ENCODE measurements around the gene S100A4.
A peak's percentile ranks its signal among the peaks of the same experiment; 100 is the strongest.

S100A4 gene

GRCh38 chr1:153546796-153547559 is 1.4 kb upstream of the S100A4 start:
- DNase-seq = peak; percentile 34

- DNase-seq = no peak
Measured at GRCh38 chr1:153546371-153546770, 765 bp upstream of the S100A4 start.

DNA sequence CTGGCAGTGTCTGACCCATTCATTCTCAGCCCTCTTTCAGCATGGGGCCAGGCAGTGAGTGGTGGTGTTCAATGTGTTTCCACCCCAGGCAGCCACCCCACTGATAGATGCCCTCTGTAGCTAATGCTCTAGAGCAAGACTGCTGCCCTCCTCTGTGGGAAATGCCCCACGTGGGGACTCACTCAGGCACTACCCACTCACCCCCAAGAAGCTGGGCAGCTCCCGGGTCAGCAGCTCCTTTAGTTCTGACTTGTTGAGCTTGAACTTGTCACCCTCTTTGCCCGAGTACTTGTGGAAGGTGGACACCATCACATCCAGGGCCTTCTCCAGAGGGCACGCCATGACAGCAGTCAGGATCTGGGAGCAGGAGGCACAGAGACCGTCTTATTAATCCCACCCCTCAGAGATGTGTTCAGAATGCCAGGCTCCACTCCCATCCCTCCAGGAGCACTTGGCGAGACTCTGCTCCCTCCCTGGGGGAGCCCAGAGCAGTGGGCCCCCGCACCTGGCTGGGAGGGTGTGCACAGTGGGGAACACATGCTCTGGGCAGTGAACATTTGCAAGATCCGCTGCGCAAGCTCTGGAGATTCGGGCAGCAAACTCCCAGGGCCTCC is 1.0 kb downstream of the S100A4 start:
- DNase-seq = no peak

GRCh38 chr1:153543736-153544135 is 1.9 kb downstream of the S100A4 start:
- DNase-seq = no peak

- DNase-seq = no peak
Measured at GRCh38 chr1:153542956-153543711, 2.5 kb downstream of the S100A4 start.

DNA sequence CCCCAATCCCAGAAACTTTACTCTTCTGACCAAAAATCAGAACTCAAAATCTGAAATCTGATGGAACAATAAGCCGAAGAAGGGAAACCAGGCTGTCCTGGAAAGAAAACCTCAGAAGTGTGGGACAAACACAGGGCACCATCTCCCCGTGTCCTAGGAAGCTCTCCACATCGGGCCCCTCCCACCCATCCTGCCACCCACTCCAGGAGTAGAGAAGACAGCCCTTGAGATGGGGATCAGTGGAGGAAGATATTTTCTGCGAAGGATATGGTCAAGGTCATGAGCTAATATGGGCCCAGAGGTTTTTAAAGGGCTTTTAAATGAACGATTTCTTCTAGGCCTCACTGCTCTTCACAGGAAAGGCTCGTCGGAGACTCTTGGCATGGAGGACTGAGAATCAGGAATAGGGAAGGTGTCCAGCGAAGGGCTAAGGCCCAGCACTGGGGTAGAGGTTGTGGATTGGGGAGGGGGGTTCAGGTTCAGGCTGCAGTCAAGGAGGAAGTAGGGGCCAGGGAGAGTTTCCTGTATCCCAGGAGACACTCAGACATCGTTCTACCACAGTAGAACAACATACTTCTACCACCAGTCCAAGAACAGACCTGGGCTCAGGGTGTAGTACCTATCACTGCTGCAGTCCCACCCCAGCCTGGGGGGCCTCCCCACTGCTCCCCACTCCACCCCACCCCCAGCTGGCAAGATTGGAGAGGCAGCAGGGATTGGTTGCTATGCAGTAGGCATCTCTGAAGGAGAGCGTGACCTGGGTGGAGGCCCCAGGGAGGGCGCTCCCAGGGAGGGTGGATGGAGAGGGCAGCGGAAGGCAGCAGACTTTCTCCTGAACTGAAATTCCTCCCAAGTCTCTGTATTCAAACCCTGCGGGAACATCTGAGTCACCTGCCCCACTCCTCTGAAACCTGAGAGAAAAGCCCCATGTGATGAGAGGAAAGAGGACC is 3.7 kb downstream of the S100A4 start:
- DNase-seq = no peak

DNA sequence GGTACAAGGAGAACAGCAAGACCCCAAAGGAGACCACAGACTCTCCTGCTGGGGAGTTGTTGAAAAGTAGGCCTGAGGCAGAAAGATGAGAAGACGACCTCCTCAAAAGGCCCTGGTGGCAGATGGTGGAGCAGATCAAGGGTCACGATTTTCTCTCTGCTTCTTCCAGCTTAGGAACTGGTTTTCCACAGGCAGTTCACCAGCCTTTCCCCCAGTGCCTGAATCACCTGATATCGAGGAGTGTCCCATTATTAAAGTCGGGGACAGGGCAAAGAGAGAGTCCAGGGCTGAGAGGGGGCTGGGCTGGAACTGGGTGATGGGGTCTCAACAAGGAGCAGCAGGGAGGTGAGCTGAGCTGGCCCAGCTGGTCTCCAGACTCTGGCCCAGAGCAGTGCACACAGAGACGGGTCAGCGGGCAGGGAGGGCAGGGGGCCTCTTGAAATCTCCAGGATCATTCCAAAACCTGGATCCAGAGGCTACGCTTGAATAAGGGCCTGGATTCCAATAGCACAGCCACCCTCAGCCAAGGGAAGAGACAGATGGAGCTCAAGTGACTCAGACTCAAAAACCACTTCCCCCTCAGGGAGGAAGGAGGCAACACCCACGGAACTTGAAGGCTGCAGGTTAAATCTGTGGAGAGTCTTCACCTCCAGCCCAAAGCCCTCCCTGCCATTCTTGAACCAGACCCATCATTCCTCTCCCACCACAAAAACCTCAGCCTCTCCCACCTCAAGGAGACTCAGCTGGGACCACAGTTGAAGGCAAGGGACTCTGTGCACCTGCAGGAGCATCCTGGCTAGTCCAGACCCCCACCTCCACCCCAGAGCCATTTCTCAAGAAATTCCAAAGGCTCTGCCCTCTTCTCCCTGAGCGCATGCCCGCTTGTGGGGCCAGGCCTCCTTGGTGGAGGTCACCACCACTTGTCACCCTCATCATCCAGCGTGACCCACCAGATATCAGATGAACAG is 4.9 kb downstream of the S100A4 start, which contains the start of gene S100A5:
Gene S100A5 (minus strand): TSS at position 541 of the 968 bp plus-strand sequence. CDS start 743 bp downstream, outside the sequence.
- no peak for DNase-seq

DNA sequence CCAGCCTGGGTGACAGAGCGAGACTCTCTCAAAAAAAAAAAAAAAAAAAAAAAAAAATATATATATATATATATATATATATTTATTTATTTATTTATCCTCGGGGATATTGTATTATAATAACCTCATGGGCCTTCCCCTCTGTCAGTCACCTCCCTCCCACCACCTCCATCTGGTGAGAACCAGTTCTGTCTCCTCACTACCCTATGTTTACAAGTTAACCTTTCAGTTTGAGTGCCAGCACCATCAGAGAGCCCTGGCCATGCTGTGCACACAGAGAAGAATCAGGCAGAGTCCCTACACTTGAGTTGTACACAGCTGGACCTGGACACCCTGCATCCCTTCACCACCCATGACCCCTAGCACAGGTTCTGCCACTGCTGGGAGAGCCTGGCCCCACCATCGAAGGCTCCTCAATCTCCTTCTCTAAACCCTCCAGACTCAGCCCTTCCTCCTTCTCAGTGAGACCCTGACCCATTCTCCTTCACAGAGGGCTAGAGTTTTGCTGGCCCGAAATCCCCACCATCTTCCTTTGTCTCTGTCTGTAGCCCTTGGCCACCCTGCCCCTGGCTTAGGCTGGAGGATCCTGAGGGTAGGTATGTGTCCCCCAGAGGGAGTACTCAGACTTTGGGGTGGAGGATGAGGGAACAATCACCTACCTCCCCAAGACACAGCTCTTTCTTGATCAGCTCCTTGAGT is 6.1 kb downstream of the S100A4 start:
- peak; percentile 24 for DNase-seq

DNA sequence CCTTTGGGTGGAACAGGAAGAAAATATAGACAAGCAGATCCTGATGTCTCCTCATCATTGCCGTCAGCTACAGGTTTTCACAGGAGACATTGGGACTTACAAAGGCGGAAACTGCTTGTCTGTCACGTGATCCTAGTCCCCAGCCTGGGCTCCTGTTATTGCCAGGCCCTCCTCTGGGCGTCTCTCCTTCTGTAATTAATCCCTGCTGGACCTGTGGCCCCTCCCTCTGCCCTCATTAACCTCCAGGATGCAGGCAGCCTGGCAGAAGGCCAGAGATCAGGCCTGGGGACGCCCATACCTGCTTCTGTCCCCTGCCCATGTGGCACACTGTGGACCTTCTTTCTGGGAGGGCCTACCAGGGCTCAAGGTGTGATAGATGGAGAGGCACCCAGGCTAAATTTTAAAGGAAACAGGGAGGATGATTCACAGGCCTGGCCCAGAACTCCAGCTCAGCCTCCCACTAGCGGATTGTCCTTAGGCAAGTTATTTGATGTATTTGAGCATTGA is 7.2 kb downstream of the S100A4 start:
- peak; percentile 55 for DNase-seq

DNA sequence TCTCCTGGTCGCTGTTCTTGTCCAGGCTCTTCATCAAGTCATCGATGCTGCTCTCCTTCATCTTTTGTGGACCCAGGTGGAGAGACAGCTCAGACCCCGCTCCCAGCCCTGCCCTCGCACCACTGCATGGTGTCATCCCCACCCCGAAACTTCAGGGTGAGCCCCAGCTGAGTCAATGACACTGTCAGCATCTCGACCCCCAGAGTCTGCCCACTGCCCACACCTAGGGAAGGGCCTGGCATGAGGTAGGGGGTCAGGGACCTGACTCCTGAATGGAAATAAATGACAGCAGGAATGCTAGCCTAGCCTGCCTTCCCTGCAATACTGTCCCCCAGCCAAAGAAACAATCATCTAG is 8.3 kb downstream of the S100A4 start:
- DNase-seq = no peak

DNA sequence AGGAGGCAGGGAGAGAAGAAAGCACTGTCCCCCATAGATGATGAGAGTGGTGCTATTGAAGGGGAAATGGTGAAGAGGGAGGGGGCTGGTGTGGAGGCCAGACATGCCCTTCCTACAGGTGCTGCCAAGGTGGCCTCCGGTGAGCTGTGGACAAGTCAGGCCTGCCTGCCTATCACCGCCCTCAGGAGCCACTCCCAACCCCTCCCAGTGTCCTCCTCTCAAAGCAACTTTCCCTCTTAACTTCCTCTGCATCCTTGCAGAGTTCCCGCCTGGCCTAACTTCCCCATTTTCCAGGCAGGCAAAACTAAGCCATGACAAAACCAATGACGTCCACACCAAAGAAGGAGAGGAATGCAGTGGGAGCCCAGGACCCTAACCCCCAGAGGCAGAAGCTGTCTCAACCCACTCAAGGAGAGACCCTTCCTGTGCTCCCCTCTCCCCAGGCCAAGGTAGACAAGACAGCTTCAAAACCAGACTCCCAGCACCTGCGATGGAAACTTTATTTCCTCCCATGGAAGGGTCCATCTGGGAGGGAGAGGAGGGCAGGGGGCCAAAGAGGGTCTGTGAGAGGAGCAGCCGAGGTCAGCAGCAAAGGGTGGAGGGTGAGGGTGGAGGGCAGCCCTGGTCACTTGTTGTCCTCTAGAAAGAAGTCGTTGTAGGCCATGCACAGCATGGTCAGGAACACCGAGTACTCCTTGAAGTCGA is 8.8 kb downstream of the S100A4 start:
- DNase-seq = peak; percentile 55

GRCh38 chr1:153536012-153536670 is 9.5 kb downstream of the S100A4 start:
- DNase-seq = no peak

DNA sequence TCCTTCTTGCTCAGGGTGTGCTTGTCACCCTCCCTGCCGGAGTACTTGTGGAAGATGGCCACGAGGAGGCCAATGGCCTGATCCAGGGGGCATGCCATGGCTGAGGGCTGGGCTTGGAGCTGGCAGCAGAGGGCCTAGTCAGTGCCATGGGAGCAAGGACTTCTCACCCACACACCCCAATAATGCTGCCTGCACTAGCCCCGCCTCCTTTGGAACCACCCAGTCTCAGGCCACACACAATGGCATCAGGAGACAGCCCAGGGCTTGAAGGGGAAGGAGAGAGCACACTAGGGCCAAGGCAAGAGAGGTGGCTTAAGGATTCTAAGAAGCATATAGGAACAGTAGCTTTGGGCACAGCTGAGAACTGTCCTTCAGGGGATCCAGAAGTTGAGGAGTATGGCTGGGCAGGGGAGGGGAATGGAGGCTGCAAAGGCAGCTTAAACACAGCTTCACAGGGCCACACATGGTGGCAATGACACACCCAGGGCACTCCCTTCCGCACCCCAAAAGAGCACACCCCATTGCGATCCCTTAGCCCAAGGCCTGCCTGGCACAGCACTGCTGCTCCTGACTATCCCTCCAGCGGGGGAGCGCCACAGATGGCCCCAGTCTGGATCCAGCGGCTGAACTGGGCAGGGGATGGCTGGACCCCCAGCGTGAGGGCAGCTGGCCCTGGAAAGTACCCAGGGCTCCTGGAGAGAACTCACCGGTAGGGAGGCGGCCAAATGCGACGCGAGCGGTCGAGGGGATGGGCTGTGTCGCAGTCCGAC is 10.2 kb downstream of the S100A4 start, which contains the start of gene S100A6:
Gene S100A6 (minus strand): TSS at position 750 of the 770 bp plus-strand sequence. CDS start 652 bp downstream, at position 98.
- no peak for DNase-seq

DNA sequence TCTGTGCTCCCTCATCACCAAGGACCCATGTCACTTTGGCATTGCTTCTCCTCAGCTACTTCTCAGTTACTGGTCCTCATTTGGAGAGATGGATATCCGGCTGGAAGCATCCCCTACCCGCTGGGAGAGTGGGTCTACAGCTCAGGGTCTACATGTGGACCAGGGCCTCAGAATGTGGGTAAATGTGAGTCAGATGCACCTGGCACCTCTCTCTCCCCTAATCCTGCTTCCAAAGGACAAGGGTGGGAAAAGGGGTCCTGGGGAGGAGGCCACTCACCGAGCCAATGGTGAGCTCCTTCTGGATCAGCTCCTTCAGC is 10.7 kb downstream of the S100A4 start:
- DNase-seq = no peak

DNA sequence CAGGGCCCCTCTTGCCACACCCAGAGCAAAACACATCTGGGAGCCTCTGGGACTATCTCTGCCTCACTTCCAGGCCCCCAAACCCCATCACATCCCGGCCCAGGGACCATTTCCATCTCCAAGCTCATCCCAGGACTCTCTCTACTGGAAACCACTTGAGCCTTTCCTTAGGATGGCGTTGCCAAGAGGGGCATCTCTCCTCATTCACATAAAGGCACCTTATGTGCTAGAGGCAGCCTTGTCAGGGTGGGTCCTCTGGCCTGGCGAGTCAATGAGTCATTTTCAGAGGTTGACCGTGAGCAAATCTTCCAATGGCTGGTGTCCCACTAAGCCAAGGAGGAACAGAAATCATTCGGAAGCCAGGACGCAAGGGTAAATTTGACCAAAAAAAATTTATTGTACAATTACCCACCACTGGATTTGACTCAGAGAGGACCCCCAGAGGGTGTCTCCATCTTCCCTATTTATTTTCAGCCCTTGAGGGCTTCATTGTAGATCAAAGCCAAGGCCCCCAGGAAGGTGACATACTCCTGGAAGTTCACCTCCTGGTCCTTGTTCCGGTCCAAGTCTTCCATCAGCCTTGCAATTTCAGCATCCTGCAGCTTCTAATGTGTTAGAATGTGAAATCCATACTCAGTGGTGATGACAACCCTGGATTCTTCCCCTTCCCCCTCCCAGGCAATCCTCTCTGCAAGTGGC is 11.2 kb downstream of the S100A4 start:
- no peak for DNase-seq

- DNase-seq = no peak
Measured at GRCh38 chr1:153533689-153534201, 11.9 kb downstream of the S100A4 start.

DNA sequence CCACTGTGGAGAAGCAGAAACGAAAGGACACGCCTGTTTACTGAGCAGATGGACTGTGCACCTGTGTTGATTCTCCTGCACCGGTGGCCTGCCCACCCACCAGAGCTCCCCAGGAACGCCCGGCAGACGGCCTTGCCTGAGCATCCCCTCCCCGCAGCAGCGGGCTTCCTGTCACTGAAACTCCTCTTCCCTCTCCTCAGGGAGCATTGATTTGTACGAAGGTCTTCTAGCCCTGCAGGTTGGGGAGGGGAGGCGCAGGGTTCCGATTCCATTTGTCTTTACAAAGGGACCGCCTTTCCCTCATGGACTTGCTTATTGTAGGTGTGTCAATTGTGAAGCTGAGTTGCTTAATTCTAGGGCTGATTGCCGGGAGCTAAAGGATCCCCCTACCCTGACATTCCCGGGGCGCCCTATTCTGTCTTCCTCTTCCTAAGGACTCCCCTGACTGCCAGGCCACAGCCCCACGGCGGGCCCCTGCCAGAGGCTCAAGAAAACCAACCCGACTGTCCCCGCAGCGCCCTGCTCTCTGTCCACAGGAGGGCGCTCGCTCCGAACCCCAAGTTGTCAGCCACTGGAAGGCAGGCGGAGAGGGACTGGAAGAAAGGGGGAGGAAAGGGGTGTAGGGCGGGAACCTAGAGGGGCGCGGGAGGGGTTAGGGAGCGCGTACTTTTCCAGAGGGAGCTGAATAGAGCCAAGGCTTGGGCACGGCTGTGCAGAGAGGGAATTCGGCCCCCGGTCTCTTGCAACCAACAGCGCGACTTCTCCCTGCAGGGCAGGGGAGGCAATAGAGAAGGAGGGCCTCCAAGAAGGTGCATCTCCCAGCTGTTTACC is 12.6 kb downstream of the S100A4 start:
- DNase-seq = peak; percentile 64
